ENCODE measurements around the gene PLA2G1B.

GRCh38 chr12:120342175-120343038 lies 14.8 kb upstream of the PLA2G1B start:
- no peak for TF ChIP-seq CTCF (IDR thresholded peaks at IDR 0.05)
- TF ChIP-seq ZFX (IDR thresholded peaks at IDR 0.05; ENCODE audit: borderline replicate concordance): no peak

Measured in 22Rv1 (cell line).